ENCODE data around the gene OR2A2. TPM values are rescaled to one million over a fixed set of nuclear protein-coding genes. Genes with fewer than 3 reads are reported as not detected.

The OR2A2 gene
- total and polyA plus RNA-seq, 2 donors (not counting 3 experiments of a cell fraction or from before 2014, with no cell fraction given): not detected

- H3K27ac ChIP-seq (ENCODE audit: insufficient read depth, low read depth, low read length): no peak overlapping the region
- H3K79me2 ChIP-seq (ENCODE audit: control insufficient read depth, insufficient read depth, low read length): no peaks in the 10 kb centered on the region
- BruUV-seq (replicated peaks): no TSS peak
- no peak overlapping the region for H3K9ac ChIP-seq (replicated peaks; ENCODE audit: extremely low read depth, insufficient read depth, low read length)
- ChIA-PET CTCF (no interaction called here), POLR2A (no interaction called here)
- intact Hi-C loops (cut with micrococcal nuclease): no loop called here
- no peaks in the 10 kb centered on the region for H3K36me3 ChIP-seq (ENCODE audit: control insufficient read depth in 2 of 2, extremely low read depth in 1 of 2, insufficient read depth in 2 of 2, low read length in 2 of 2)
- no peak for DNase-seq (ENCODE audit: low read depth, low spot score)
- H3K9me1 ChIP-seq (replicated peaks; ENCODE audit: control insufficient read depth, extremely low read depth, insufficient read depth, low read length): no peaks in the 10 kb centered on the region
- H4K20me1 ChIP-seq (replicated peaks; ENCODE audit: control insufficient read depth, extremely low read depth, insufficient read depth, low read length): no peaks in the 10 kb centered on the region
- dilution Hi-C loops (cut with MboI; ENCODE audit: extremely low pct_ligation_motif_present, low sequenced_read_pairs): no loop called here
- FAIRE-seq: no peak
- H3K4me1 ChIP-seq (ENCODE audit: control insufficient read depth, extremely low read depth, insufficient read depth, low read length): no peaks in the 10 kb centered on the region
- no peak overlapping the region for H2AFZ ChIP-seq (ENCODE audit: low read depth, low read length)
- no peak overlapping the region for H3K4me3 ChIP-seq (replicated peaks in 1 of 3; ENCODE audit: insufficient read depth in 1 of 3, low read depth in 1 of 3, low read length in 3 of 3)
- H3K27me3 ChIP-seq (ENCODE audit: control insufficient read depth in 2 of 2, insufficient read depth in 2 of 2, low read length in 2 of 2): peaks cover 0 to 1% of the 10 kb centered on the region in 2 experiments
- H3K4me2 ChIP-seq (ENCODE audit: insufficient read depth, low read length): no peak overlapping the region
- H3K9me3 ChIP-seq (replicated peaks; ENCODE audit: control insufficient read depth, insufficient read depth, low read length): no peaks in the 10 kb centered on the region
- no peak for TF ChIP-seq POLR2AphosphoS5 (IDR thresholded peaks at IDR 0.05; ENCODE audit: insufficient read depth, low read depth, low read length)
- TF ChIP-seq CTCF (IDR thresholded peaks at IDR 0.05; ENCODE audit: extremely low read depth in 1 of 2, insufficient read depth in 1 of 2, low read depth in 1 of 2, low read length in 2 of 2): no peak
- no peak for TF ChIP-seq MAX (IDR thresholded peaks at IDR 0.05; ENCODE audit: insufficient read depth, insufficient read length)
- TF ChIP-seq MYC (IDR thresholded peaks at IDR 0.05; ENCODE audit: low read depth, low read length): no peak
- TF ChIP-seq FOS (IDR thresholded peaks at IDR 0.05; ENCODE audit: borderline replicate concordance, insufficient read depth, low read length): no peak
- TF ChIP-seq POLR2A (IDR thresholded peaks at IDR 0.05; ENCODE audit: low read depth, low read length): no peak
- no peak for TF ChIP-seq GATA2 (IDR thresholded peaks at IDR 0.05; ENCODE audit: insufficient read depth, insufficient read length, low read depth, low read length)
- TF ChIP-seq JUN (IDR thresholded peaks at IDR 0.05; ENCODE audit: borderline replicate concordance, insufficient read depth, insufficient read length, low read depth): no peak
- no peak for TF ChIP-seq EZH2 (IDR thresholded peaks at IDR 0.05; ENCODE audit: borderline replicate concordance, low read depth, low read length, severe bottlenecking)
These were observed 889 bp downstream of the OR2A2 start for GRCh38 chr7:144110272-144110671.

Measured in endothelial cell of umbilical vein (primary cell).